Measurements from ENCODE around the gene SNX1.

Gene SNX1

GRCh38 chr15:64164436-64164835 lies 68.7 kb downstream of the SNX1 start:
- no peak for DNase-seq (ENCODE audit: low read depth)

GRCh38 chr15:64166102-64166890 lies 70.5 kb downstream of the SNX1 start:
- no peak for DNase-seq (ENCODE audit: low read depth)

- DNase-seq (ENCODE audit: low read depth): no peak
These were observed 84.5 kb downstream of the SNX1 start for GRCh38 chr15:64180235-64180824.

GRCh38 chr15:64182859-64183370 lies 87.1 kb downstream of the SNX1 start:
- no peak for DNase-seq (ENCODE audit: low read depth)

GRCh38 chr15:64185146-64185911 lies 89.5 kb downstream of the SNX1 start:
- no peak for DNase-seq (ENCODE audit: low read depth)

GRCh38 chr15:64187396-64188191 lies 91.8 kb downstream of the SNX1 start:
- DNase-seq (ENCODE audit: low read depth): no peak
